Activated naive CD4-positive, alpha-beta T cell treated with anti-CD3 and anti-CD28 coated beads, Interleukin-2, amount 50 U/mL, for 72 hours (primary cell): Measurements from ENCODE around the gene MYL11. TPM values are rescaled to one million over a fixed set of nuclear protein-coding genes. Genes with fewer than 3 reads are reported as not detected.

Experiments
- ATAC-seq, 2 donors: fragments of 150-1000 bp; cut with Tn5 transposase; 2 replicates each; pipeline ENCODE4 v1.10.0; 2021; ENCODE audit warnings: mild to moderate bottlenecking in 2 of 2, moderate library complexity in 2 of 2
- DNase-seq, 2 donors: peaks; one replicate each; pipeline ENCODE4 v3.0.0; 2021 to 2022; ENCODE audit warnings: low spot score in 2 of 2
- H3K27ac Mint-ChIP-seq, 2 donors: one replicate each; pipeline ENCODE4 v1.8.0; 2022; ENCODE audit warnings: mild to moderate bottlenecking in 2 of 2, mixed read lengths in 2 of 2
- H3K36me3 Mint-ChIP-seq, 2 donors: one replicate each; pipeline ENCODE4 v1.8.0; 2022; ENCODE audit warnings: mixed read lengths in 2 of 2
- H3K9me3 Mint-ChIP-seq, 2 donors: one replicate each; pipeline ENCODE4 v1.8.0; 2022; ENCODE audit warnings: mixed read lengths in 2 of 2
- total RNA-seq, 2 donors: library from RNA; stranded (reverse); gene quantifications; one replicate each; pipeline ENCODE4 v1.2.3, GENCODE V29; 2022

Gene MYL11
- total RNA-seq, 2 donors from 2014 or later: 0.97 to 1.2 TPM

DNA sequence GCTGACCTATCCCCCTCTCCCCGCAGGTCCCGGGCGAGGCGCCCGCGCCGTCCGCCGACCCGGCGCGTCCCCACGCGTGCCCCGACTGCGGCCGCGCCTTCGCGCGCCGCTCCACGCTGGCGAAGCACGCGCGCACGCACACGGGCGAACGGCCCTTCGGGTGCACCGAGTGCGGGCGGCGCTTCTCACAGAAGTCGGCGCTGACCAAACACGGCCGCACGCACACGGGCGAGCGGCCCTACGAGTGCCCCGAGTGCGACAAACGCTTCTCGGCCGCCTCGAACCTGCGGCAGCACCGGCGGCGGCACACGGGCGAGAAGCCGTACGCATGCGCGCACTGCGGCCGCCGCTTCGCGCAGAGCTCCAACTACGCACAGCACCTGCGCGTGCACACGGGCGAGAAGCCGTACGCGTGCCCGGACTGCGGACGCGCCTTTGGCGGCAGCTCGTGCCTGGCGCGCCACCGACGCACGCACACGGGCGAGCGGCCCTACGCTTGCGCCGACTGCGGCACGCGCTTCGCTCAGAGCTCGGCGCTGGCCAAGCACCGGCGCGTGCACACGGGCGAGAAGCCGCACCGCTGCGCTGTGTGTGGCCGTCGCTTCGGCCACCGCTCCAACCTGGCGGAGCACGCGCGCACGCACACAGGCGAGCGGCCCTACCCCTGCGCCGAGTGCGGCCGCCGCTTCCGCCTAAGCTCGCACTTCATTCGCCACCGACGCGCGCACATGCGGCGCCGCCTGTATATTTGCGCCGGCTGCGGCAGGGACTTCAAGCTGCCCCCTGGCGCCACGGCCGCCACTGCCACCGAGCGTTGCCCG lies 43.1 kb downstream of the MYL11 start:
- Mint-ChIP-seq H3K27ac (no peak overlapping the region), H3K36me3 (peaks cover 0 to 5% of the 10 kb centered on the region in 2 donors), H3K9me3 (no peaks in the 10 kb centered on the region)
- peak; percentile 85 to 86 for DNase-seq
- ATAC-seq: peak; percentile 89 to 91

DNA sequence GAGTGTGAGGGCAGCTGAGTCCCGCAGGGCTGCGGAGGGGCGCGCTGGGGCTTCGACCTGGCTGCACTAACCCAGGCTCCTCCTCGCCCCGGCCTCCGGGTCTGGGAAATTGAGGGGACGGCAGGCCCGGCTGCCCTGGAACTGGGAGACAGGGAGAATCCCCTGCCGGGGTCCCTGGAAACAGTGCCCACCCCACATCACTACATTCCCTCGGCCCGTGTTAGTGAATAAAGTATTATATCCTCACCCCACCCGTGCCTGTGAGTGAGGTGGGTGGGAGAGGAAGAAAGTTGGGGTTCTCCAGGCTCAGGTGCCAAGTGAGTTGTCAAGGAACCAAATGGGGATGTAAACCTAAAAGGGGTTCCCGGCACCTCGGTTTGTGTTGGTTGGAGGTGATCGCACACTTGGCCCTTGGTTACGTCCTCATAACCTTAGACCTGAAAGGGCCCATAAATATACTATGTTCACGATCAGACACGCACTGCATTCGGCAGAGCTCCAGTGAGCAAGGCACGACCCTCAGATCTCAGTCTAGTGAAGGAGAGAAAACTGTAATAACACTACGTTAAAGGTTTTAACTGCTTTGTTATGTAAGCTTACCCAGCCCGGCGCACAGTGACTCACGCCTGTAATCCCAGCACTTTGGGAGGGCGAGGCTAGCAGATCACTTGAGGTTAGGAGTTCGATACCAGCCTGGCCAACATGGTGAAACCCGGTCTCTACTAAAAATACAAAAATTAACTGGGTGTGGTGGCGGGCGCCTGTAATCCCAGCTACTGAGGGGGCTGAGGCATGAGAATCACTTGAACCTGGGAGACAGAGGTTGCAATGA lies 44.0 kb downstream of the MYL11 start:
- Mint-ChIP-seq H3K9me3 (no peaks in the 10 kb centered on the region), H3K36me3 (peaks cover 0 to 9% of the 10 kb centered on the region in 2 donors), H3K27ac (no peak overlapping the region)
- no peak for DNase-seq
- no peak for ATAC-seq

DNA sequence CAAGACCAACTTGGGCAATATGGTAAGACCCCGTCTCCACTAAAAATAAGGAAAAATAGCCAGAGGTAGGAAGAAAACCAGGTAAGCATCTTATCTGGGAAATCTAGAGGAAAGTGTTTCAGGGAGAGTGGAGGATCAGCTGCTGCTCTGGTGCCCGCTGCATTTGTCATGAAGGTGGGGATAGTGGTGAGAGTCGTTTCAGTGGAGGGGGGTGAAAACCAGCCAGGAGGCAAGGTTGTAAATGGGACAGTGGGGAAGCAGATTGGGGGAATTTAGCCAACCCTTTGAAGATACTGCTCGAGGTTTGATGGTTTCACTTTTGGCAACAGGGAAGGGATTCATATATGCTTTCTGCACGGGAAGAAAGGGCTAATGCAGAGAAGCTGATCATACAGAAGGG lies 46.4 kb downstream of the MYL11 start:
- H3K36me3 Mint-ChIP-seq: peaks cover 5 to 27% of the 10 kb centered on the region in 2 donors
- H3K9me3 Mint-ChIP-seq: no peaks in the 10 kb centered on the region
- H3K27ac Mint-ChIP-seq: peak overlapping the region in 1 of 2 donors; percentile 39
- ATAC-seq (no peak), DNase-seq (no peak)

Other genes starting within 250 kb of the MYL11 start
- gene CORO1A, start 191.2 kb upstream of the MYL11 start, total RNA-seq: 1,000 to 10,000 TPM in 1 of 2 donors, 100 to 1,000 TPM in 1; 672 to 1,124 TPM
- 100 to 1,000 TPM; 158 to 173 TPM for gene BOLA2B, start 181.1 kb upstream of the MYL11 start, total RNA-seq
- gene SLX1A, start 180.9 kb upstream of the MYL11 start, total RNA-seq: 10 to 100 TPM; 46.4 to 84.7 TPM
- gene SULT1A3, start 175.5 kb upstream of the MYL11 start, total RNA-seq: 10 to 100 TPM; 18.0 to 31.9 TPM
- 10 to 100 TPM; 16.4 to 23.5 TPM for gene NPIPB13, start 126.3 kb upstream of the MYL11 start, total RNA-seq
- gene CD2BP2, start 19.5 kb upstream of the MYL11 start, total RNA-seq: 10 to 100 TPM; 57.3 to 64.4 TPM
- 10 to 100 TPM; 52.5 to 69.5 TPM for gene TBC1D10B, start 4.3 kb upstream of the MYL11 start, total RNA-seq
- 100 to 1,000 TPM; 161 to 208 TPM for gene SEPTIN1, start 7.8 kb downstream of the MYL11 start, total RNA-seq
- 10 to 100 TPM in 1 of 2 donors, 1 to 10 TPM in 1; 7.6 to 10.9 TPM for gene ZNF48, start 20.6 kb downstream of the MYL11 start, total RNA-seq
- 1 to 10 TPM; 4.4 to 7.9 TPM for gene ZNF771, start 32.8 kb downstream of the MYL11 start, total RNA-seq
- 100 to 1,000 TPM in 1 of 2 donors, 10 to 100 TPM in 1; 53.1 to 113 TPM for gene DCTPP1, start 55.2 kb downstream of the MYL11 start, total RNA-seq
- 10 to 100 TPM; 54.8 to 62.7 TPM for gene SEPHS2, start 71.1 kb downstream of the MYL11 start, total RNA-seq
- gene ITGAL, start 97.9 kb downstream of the MYL11 start, total RNA-seq: 100 to 1,000 TPM; 297 to 390 TPM
- 1 to 10 TPM; 2.3 to 9.3 TPM for gene ZNF768, start 151.8 kb downstream of the MYL11 start, total RNA-seq
- gene ZNF747, start 160.1 kb downstream of the MYL11 start, total RNA-seq: 1 to 10 TPM; 4.5 to 8.2 TPM
- gene ZNF764, start 183.6 kb downstream of the MYL11 start, total RNA-seq: 10 to 100 TPM; 11.1 to 11.6 TPM
- 1 to 10 TPM; 7.2 TPM for gene ZNF688, start 196.9 kb downstream of the MYL11 start, total RNA-seq
- gene ZNF785, start 210.9 kb downstream of the MYL11 start, total RNA-seq: 10 to 100 TPM; 10.8 to 22.1 TPM
- 10 to 100 TPM; 11.6 to 13.7 TPM for gene ZNF689, start 235.6 kb downstream of the MYL11 start, total RNA-seq